Esophagus squamous epithelium (tissue), 4 donors: Measurements from ENCODE around the gene EXOC7.

ENCODE experiments used
- CTCF ChIP-seq, 6 experiments: fragments of 450-650 bp in 4 of 6; fragments of 200-600 bp in 2 of 6; sonication (generic) in 2 of 6; IDR thresholded peaks; one replicate each; pipeline ENCODE4 v1.5.1; 2016 to 2019; ENCODE audit warnings: antibody characterized with exemption in 6 of 6, mild to moderate bottlenecking in 4 of 6, moderate library complexity in 4 of 6
- POLR2A ChIP-seq, 4 donors: fragments of 450-650 bp; IDR thresholded peaks; one replicate each; pipeline ENCODE4 v1.6.1; 2017; ENCODE audit warnings: antibody characterized with exemption in 4 of 4, mild to moderate bottlenecking in 4 of 4, moderate library complexity in 3 of 4

- TF ChIP-seq CTCF (IDR thresholded peaks at IDR 0.05) = no peak
- no peak for TF ChIP-seq POLR2A (IDR thresholded peaks at IDR 0.05)
Measured at GRCh38 chr17:76086384-76086783, 17.2 kb downstream of the EXOC7 start.
